HUDEP-2 (cell line): Measurements from ENCODE around the gene PRXL2B.

ENCODE experiments used
- DNase-seq, 76 experiments: peaks; one replicate each; lab custom pipeline; 2025; ENCODE audit not compliant: unreplicated experiment in 76 of 76; lab: John Stamatoyannopoulos, UW

PRXL2B gene

GRCh38 chr1:2586154-2587070, at the start of gene PRXL2B:
PRXL2B (plus strand) TSS chr1:2586777; CDS start chr1:2586886, 109 bp downstream.
- DNase-seq, result peak; percentile 69 to 99 (median 98)

GRCh38 chr1:2537784-2538115, 48.8 kb upstream of the PRXL2B start:
- no peak for DNase-seq

DNA sequence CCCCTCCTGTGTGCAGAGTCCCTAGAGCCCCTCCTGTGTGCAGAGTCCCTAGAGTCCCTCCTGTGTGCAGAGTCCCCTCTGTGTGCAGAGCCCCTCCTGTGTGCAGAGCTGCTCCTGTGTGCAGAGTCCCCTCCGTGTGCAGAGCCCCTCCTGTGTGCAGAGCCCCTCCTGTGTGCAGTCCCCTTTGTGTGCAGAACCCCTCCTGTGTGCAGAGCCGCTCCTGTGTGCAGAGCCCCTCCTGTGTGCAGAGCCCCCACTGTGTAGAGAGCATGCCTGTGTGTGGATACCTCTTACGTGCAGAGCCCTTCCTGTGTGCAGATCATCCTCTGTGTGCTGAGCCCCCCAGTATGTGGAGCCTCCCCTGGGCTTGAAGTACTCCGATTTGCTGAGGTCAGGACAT, 48.2 kb upstream of the PRXL2B start:
- no peak for DNase-seq

GRCh38 chr1:2538872-2539271, 47.7 kb upstream of the PRXL2B start:
- no peak for DNase-seq

GRCh38 chr1:2539312-2539907, 47.2 kb upstream of the PRXL2B start:
- DNase-seq, result peak in 32 of 76 experiments; percentile 8 to 65 (median 28)

- no peak for DNase-seq
Measured at GRCh38 chr1:2540816-2541492, 45.6 kb upstream of the PRXL2B start.

GRCh38 chr1:2541619-2542245, 44.8 kb upstream of the PRXL2B start:
- peak in 52 of 76 experiments; percentile 2 to 77 (median 39) for DNase-seq

DNA sequence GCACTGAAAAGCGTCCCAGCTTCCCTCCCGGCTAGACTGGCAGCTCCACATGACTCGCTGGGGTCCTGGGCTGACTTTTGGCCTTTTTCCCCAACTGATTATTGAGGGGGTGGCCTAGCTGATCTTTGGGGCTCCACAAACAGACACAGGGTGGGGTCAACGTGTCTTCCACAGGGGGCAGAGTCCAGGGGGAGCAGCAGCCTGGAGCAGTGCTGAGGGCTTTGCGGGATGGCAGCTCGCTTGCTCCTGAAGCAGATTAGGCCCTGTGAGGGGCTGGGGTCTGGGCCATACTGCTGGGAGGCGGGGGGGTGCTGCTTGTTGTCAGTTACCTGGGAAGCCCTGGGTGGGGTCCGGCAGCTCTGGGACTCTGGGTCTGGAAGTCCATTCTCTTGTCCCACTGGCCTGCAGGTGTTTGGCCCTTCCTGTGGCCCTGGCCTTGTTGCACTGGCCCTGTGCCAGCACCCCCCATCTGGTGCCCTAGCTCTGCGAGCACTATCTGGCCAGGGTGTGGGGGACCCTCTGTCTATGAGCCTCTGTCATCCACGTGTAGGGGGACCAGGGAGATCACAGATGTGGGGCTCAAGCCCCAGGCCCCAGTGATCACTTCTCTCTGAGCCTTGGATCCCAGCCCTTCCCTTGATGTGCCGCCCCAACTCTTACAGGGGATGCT, 44.2 kb upstream of the PRXL2B start:
- peak in 2 of 76 experiments; percentile 6 to 23 for DNase-seq

- peak in 49 of 76 experiments; percentile 11 to 74 (median 53) for DNase-seq
Measured at GRCh38 chr1:2543543-2544092, 43.0 kb upstream of the PRXL2B start.

GRCh38 chr1:2544093-2544874, 42.3 kb upstream of the PRXL2B start:
- peak in 52 of 76 experiments; percentile 15 to 76 (median 47) for DNase-seq

GRCh38 chr1:2544875-2545640, 41.5 kb upstream of the PRXL2B start:
- DNase-seq, result peak in 35 of 76 experiments; percentile 13 to 76 (median 39)

GRCh38 chr1:2545754-2546514, 40.6 kb upstream of the PRXL2B start:
- DNase-seq, result peak in 74 of 76 experiments; percentile 49 to 96 (median 88)

DNA sequence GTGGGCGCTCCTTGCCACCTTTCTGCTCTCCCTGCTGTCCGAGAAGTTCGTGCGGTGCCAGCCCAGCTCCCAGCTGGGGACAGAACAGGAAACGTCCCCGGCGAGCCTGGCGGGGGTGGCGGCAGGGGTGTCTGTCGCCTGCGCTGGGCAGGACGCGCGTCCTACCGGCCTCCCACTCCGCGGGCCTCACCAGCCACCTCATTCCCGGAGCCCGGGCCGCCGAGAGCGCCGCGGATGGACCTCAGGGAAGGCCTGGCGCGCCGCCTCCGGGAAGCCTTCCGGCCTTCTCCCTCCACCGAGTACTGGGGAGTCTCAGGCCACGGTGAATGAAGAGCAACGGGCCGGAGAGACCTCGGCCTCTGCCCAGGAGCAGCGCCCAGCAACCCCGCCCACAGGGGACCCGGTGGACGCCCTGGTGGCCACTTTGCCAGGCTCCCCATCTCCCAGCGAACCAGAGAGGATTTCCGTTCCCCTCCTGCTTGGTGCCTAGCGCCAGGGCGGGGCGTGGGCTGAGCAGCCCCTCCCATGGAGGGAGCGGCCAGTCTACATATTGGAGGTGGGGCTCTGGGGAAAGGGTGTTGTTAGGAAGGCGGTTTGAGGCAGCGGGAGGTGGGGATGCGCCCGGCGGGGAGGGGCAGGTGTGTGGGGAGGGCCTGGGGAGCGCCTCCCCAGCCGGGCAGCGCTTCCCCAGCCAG, 39.9 kb upstream of the PRXL2B start:
- DNase-seq, result peak in 74 of 76 experiments; percentile 42 to 93 (median 84)

DNA sequence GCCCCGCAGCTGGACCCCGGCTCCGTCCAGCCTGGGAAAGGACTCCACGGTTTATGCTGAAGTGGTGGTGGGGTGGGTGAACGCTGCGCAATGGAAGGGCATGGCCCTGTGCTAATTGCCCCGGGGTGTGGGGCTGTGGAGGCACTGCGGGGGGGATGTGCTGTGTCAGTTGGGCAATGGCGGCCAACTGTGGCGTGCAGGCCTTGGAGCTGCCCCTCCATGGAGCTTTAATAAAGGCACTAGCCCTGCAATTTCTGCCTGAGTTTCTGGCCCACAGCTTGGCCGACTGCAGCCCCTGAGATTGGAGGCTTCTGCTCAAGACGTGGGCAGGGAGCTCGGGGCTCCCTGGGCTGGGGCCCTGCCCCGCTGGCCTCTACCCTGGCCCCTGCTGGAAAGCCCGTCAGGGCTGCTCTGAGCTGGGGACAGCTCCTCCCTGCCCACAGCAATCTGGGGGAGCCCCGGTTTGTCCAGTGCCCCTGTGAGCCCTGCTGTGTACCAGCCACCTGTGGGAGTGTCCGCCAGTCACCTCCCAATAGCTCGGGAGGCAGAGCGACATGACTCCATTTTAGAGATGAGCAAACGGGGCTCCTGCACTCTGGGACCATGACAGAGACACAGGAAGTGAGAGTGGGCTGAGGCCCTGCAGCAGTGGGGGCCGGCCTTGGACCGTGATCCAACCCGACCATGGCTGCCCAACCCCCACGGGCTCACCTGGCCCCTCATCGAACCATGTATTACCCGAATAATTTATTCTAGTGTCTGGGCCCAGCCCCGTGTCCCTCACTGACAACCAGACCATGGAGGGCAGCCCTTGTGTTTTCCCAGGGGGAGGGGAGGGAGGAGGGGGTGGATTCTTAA, 39.1 kb upstream of the PRXL2B start:
- DNase-seq, result peak in 10 of 76 experiments; percentile 16 to 67 (median 46)

DNA sequence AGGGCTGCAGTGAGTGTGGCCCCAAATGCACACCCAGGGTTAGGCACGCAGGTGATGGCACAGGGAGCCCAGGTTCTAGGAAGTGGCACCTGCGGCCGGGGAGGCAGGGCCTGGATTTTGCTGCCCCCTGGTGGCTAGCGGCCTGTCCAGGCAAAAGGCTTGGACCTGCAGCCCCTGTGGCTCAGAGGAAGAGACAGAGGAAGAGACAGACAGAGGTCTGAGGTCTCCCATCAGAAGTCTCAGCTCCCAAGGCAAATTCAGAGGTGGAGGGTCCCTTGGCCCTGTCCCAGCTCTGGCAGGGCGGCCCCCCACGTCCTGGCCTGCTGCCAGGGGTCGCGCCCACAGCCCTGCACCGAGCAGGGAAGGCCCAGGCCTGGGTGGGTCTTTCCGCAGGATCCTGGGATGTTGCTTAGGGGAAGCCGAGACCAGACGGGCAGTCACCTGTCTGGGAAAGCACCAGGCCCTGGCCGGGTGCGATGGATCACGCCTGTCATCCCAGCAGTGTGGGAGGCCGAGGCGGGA, 38.4 kb upstream of the PRXL2B start:
- DNase-seq, result peak in 71 of 76 experiments; percentile 24 to 84 (median 67)
